Activated naive CD4-positive, alpha-beta T cell treated with anti-CD3 and anti-CD28 coated beads, Interleukin-2, amount 50 U/mL, for 24 hours (primary cell): ENCODE data around the gene URM1.

ENCODE experiments used
- H3K27ac Mint-ChIP-seq: one replicate; pipeline ENCODE4 v1.8.0; 2021; ENCODE audit warnings: mild to moderate bottlenecking, mixed read lengths
- H3K27me3 Mint-ChIP-seq: one replicate; pipeline ENCODE4 v1.8.0; 2021; ENCODE audit warnings: mixed read lengths
- H3K36me3 Mint-ChIP-seq: one replicate; pipeline ENCODE4 v1.8.0; 2021; ENCODE audit warnings: mixed read lengths
- H3K4me1 Mint-ChIP-seq: one replicate; pipeline ENCODE4 v1.8.0; 2021; ENCODE audit warnings: mixed read lengths
- H3K4me3 Mint-ChIP-seq: one replicate; pipeline ENCODE4 v1.8.0; 2021; ENCODE audit warnings: mild to moderate bottlenecking, mixed read lengths
- H3K9me3 Mint-ChIP-seq: one replicate; pipeline ENCODE4 v1.8.0; 2021; ENCODE audit warnings: mixed read lengths

Gene URM1

DNA sequence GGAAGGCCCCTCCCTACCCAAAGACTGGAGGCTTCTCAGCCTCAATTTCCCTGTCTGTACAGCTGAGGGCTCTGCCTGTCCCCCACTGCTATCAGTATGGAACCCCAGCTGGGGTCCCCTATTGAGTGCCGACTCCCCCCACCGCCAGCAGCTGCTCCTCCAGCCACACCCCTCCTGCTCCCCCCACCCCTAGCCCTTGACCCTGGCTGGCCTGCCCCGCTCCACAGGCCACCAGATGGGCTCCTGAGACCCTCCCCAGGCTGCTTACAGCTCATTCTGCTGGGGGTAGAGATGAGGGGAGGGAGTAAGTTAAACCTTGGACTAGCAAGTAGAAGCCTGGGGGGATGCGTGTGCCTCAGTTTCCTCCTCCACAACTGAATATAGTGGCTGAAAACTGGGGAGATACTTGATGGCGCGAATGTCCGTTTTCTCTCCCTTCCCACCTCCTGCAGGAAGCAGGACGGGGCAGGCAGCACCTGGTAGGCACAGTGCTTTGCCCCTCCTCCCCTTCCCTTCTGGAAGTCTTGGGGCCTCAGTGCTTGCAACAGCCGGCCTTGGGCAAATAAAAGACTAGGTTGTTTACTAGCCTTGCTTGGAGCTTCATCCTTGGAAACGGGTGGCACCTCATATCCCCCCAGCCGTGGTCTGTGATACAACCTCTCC, 19.1 kb downstream of the URM1 start:
- Mint-ChIP-seq H3K4me3 (no peak overlapping the region), H3K27me3 (no peaks in the 10 kb centered on the region), H3K9me3 (no peaks in the 10 kb centered on the region), H3K27ac (no peak overlapping the region), H3K4me1 (no peaks in the 10 kb centered on the region), H3K36me3 (peaks cover 11% of the 10 kb centered on the region)

GRCh38 chr9:128390813-128391711, 19.9 kb downstream of the URM1 start:
- Mint-ChIP-seq H3K27ac (no peak overlapping the region), H3K27me3 (no peaks in the 10 kb centered on the region), H3K4me1 (no peaks in the 10 kb centered on the region), H3K9me3 (no peaks in the 10 kb centered on the region), H3K36me3 (peaks cover 11% of the 10 kb centered on the region), H3K4me3 (no peak overlapping the region)

- peaks cover 11% of the 10 kb centered on the region for H3K36me3 Mint-ChIP-seq
- no peaks in the 10 kb centered on the region for H3K4me1 Mint-ChIP-seq
- H3K27me3 Mint-ChIP-seq = no peaks in the 10 kb centered on the region
- H3K9me3 Mint-ChIP-seq = no peaks in the 10 kb centered on the region
- H3K4me3 Mint-ChIP-seq = no peak overlapping the region
- H3K27ac Mint-ChIP-seq = no peak overlapping the region
Measured at GRCh38 chr9:128391956-128392301, 20.8 kb downstream of the URM1 start.

- Mint-ChIP-seq H3K9me3 (no peaks in the 10 kb centered on the region), H3K27me3 (no peaks in the 10 kb centered on the region), H3K4me1 (no peaks in the 10 kb centered on the region), H3K27ac (no peak overlapping the region), H3K4me3 (no peak overlapping the region), H3K36me3 (peaks cover 11% of the 10 kb centered on the region)
Measured at GRCh38 chr9:128392302-128393144, 21.3 kb downstream of the URM1 start.

- Mint-ChIP-seq H3K27me3 (no peaks in the 10 kb centered on the region), H3K36me3 (peaks cover 11% of the 10 kb centered on the region), H3K9me3 (no peaks in the 10 kb centered on the region), H3K4me1 (no peaks in the 10 kb centered on the region), H3K27ac (no peak overlapping the region), H3K4me3 (no peak overlapping the region)
Measured at GRCh38 chr9:128393145-128393775, 22.1 kb downstream of the URM1 start.

DNA sequence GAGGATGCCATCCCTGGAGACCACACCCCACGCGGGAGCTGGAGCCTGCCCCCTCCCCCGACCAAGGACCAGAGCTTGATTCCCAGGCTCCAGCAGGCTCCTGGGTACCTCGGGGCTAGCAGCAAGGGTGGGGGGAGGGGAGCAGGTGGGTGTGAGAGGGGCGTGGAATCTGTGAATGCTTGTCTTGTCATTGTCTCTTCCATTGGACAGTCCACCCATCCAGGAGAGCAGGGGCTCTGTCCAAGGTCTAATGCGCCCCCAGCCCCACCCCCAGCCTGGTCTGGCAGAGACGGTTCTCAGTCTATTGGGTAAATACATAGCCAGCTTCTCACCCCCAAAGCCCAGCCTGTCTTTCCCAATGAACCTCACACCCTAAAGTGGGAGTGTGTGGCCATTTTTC, 22.8 kb downstream of the URM1 start:
- H3K27ac Mint-ChIP-seq = no peak overlapping the region
- H3K27me3 Mint-ChIP-seq = no peaks in the 10 kb centered on the region
- peaks cover 11% of the 10 kb centered on the region for H3K36me3 Mint-ChIP-seq
- H3K9me3 Mint-ChIP-seq = no peaks in the 10 kb centered on the region
- no peak overlapping the region for H3K4me3 Mint-ChIP-seq
- no peaks in the 10 kb centered on the region for H3K4me1 Mint-ChIP-seq

DNA sequence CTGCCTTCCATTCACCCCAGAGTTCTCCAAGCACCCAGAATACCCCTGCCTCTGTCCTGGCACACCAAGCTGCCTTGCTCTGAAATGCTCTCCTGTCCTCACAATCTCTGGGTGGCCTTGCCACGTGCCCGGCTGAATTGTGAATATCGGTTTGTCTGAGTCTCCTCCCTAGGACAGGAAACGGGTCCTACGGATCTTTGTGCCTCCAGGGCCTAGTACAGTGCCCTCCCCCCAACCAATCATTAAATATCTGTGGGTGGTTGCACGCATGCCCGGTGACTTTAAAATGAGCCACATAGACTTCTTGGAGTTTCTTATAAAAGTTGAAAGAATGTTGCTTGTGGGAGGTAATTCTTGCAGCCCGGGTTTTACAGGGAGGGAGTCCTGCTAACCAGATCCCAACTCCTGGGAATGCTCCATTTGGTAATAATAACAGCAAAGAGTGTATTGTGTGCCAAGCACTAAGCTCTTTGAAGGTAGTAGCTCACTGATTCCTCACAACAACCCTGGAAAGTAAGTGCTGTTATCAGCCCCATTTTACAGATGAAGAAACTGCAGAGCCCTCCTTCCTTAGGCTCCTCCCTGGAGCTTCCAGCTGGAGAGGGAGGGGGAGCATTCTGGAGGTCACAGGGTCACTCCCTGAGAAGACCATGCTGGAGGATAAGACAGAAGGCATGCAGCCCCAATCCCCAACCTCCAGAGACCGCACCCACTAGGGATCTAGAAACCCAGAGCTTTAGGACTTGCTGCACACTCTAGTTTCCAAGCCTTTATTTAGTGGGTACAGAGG, 23.4 kb downstream of the URM1 start:
- H3K4me3 Mint-ChIP-seq = no peak overlapping the region
- no peaks in the 10 kb centered on the region for H3K9me3 Mint-ChIP-seq
- H3K36me3 Mint-ChIP-seq = peaks cover 9% of the 10 kb centered on the region
- H3K27ac Mint-ChIP-seq = peak overlapping the region; percentile 35
- no peaks in the 10 kb centered on the region for H3K4me1 Mint-ChIP-seq
- no peaks in the 10 kb centered on the region for H3K27me3 Mint-ChIP-seq

- H3K27ac Mint-ChIP-seq = no peak overlapping the region
- H3K36me3 Mint-ChIP-seq = peaks cover 2% of the 10 kb centered on the region
- H3K4me3 Mint-ChIP-seq = no peak overlapping the region
- H3K4me1 Mint-ChIP-seq = no peaks in the 10 kb centered on the region
- no peaks in the 10 kb centered on the region for H3K9me3 Mint-ChIP-seq
- H3K27me3 Mint-ChIP-seq = no peaks in the 10 kb centered on the region
Measured at GRCh38 chr9:128396970-128397613, 25.9 kb downstream of the URM1 start.

DNA sequence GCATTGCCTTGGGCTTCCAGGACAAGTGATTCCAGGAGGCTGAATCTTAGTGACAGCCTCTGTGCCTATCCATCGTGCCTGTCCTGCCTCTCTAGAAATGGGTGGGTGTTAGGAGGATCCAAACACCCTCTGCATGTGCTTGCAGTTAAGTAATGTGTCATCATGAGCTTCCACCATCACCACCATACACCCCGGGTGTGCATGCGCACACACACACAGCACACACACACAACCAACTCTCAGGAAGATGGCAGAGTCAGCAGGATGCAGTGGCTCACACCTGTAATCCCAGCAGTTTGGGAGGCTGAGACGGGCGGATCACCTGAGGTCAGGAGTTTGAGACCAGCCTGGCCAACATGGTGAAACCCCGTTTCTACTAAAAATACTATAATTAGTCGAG, 26.7 kb downstream of the URM1 start:
- Mint-ChIP-seq H3K4me1 (no peaks in the 10 kb centered on the region), H3K27ac (no peak overlapping the region), H3K4me3 (no peak overlapping the region), H3K27me3 (no peaks in the 10 kb centered on the region), H3K9me3 (no peaks in the 10 kb centered on the region), H3K36me3 (no peaks in the 10 kb centered on the region)

GRCh38 chr9:128399861-128400260, 28.7 kb downstream of the URM1 start:
- no peaks in the 10 kb centered on the region for H3K36me3 Mint-ChIP-seq
- H3K27ac Mint-ChIP-seq = no peak overlapping the region
- H3K9me3 Mint-ChIP-seq = no peaks in the 10 kb centered on the region
- H3K4me3 Mint-ChIP-seq = no peak overlapping the region
- no peaks in the 10 kb centered on the region for H3K27me3 Mint-ChIP-seq
- H3K4me1 Mint-ChIP-seq = no peaks in the 10 kb centered on the region

DNA sequence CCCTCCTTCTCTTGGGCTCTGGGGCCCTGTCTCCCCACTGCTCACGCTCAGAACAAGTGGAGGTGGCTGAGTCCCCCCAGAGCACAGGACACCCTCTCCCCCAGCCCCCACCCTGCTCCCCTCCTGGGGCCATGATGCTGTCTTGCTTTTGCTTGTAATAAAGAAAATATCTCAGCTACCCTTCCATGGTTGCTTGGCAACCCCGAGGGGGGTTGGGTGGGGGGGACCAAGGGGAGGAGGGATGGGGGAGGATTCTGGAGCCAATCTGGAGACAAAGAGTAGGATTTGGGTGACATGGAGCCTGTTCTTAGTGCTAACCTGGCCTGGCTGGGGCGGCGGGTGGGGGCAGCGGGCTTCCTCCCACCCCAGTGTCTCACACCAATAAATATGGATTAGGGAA, 33.4 kb downstream of the URM1 start:
- Mint-ChIP-seq H3K36me3 (no peaks in the 10 kb centered on the region), H3K9me3 (no peaks in the 10 kb centered on the region), H3K4me1 (no peaks in the 10 kb centered on the region), H3K27me3 (peaks cover 8% of the 10 kb centered on the region), H3K4me3 (no peak overlapping the region), H3K27ac (no peak overlapping the region)

- Mint-ChIP-seq H3K27ac (no peak overlapping the region), H3K36me3 (no peaks in the 10 kb centered on the region), H3K4me1 (no peaks in the 10 kb centered on the region), H3K9me3 (no peaks in the 10 kb centered on the region), H3K4me3 (no peak overlapping the region), H3K27me3 (peaks cover 8% of the 10 kb centered on the region)
Measured at GRCh38 chr9:128405077-128405779, 34.1 kb downstream of the URM1 start.

DNA sequence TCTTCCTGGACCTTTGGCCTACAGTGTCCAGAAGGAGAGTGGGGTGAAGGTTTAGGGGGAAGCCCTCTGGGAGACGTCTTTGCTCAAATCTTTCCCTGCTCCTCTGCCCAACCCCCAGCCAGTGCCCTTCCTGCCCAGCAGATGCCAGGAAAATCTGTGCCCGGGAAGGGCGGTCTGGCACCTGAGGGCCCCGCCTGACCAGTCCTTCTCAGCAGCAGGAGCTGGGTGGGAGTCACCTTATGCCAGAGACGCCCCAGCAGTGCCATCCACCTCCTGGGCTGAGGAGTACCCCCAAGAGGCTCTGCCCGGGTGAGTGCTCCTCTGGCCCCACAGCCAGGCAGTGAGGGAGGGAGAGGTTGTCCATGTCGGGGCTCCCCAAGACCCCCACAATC, 34.6 kb downstream of the URM1 start:
- H3K36me3 Mint-ChIP-seq = no peaks in the 10 kb centered on the region
- H3K4me3 Mint-ChIP-seq = no peak overlapping the region
- H3K4me1 Mint-ChIP-seq = no peaks in the 10 kb centered on the region
- H3K27ac Mint-ChIP-seq = no peak overlapping the region
- peaks cover 8% of the 10 kb centered on the region for H3K27me3 Mint-ChIP-seq
- H3K9me3 Mint-ChIP-seq = no peaks in the 10 kb centered on the region

DNA sequence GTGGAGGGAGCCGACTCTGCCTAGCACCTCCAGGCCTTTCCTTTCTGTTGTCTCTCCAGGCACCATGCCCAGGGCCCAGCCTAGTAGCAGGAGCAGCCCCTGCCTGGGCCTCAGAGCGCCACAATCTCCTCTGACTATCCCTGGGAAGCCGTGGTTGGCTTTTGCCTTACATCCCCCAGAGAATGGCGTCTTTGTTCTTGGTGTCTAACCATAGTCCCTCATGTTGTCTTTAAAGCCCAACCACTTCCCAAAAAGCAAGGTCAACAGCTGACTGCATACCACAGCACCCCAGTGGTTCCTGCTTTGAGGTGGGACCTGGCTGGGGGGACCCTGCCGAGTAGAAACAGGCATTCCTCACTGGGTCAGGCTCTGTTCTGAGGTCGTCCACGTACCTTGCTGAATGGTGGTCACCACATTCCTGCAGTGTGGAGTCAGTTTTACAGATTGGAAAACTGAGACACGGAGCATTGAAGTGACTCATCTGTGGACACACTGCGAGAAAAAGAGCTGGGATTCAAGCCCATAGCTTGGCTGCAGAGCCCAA, 35.7 kb downstream of the URM1 start:
- Mint-ChIP-seq H3K4me1 (no peaks in the 10 kb centered on the region), H3K27me3 (peaks cover 8% of the 10 kb centered on the region), H3K4me3 (no peak overlapping the region), H3K27ac (no peak overlapping the region), H3K36me3 (no peaks in the 10 kb centered on the region), H3K9me3 (no peaks in the 10 kb centered on the region)
